Coronary artery (tissue), 2 donors: ENCODE results near the gene ITPK1.
A peak's percentile ranks its signal among the peaks of the same experiment; 100 is the strongest.

Experiments used
- DNase-seq: peaks from one replicate; pipeline ENCODE4 v3.0.0-alpha.2; 2017; ENCODE audit warnings: low spot score
- H3K27ac ChIP-seq, 2 donors: fragments of 200-600 bp; sonication (generic); one replicate each; pipeline ENCODE4 v1.5.1; 2016 to 2019
- H3K4me3 ChIP-seq: fragments of 200-600 bp; sonication (generic); 2 replicates; pipeline ENCODE4 v1.5.1; 2016; ENCODE audit warnings: mild to moderate bottlenecking, moderate library complexity
- TF ChIP-seq, protein P1 (sequence below): fragments of 200-600 bp; sonication (generic); IDR thresholded peaks from one replicate; pipeline ENCODE4 v1.5.1; 2019; ENCODE audit warnings: antibody characterized with exemption

The ITPK1 gene

DNA sequence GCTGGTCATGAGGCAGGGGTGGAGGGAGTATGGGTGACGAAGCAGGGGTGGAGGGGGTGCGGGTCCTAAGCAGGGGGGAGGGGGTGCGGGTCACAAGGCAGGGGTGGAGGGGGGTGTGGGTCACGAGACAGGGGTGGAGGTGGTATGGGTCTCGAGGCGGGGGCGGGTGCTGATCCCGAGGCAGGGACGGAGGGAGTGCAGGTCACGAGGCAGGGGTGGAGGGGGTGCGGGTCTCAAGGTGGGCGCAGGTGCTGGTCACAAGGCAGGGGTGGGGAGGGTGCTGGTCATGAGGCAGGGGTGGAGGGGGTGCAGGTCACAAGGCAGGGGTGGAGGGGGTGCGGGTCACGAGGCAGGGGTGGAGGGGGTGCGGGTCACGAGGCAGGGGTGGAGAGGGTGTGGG, 56.5 kb downstream of the ITPK1 start:
- TF ChIP-seq, protein P1, sequence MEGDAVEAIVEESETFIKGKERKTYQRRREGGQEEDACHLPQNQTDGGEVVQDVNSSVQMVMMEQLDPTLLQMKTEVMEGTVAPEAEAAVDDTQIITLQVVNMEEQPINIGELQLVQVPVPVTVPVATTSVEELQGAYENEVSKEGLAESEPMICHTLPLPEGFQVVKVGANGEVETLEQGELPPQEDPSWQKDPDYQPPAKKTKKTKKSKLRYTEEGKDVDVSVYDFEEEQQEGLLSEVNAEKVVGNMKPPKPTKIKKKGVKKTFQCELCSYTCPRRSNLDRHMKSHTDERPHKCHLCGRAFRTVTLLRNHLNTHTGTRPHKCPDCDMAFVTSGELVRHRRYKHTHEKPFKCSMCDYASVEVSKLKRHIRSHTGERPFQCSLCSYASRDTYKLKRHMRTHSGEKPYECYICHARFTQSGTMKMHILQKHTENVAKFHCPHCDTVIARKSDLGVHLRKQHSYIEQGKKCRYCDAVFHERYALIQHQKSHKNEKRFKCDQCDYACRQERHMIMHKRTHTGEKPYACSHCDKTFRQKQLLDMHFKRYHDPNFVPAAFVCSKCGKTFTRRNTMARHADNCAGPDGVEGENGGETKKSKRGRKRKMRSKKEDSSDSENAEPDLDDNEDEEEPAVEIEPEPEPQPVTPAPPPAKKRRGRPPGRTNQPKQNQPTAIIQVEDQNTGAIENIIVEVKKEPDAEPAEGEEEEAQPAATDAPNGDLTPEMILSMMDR = no peak
- DNase-seq = no peak
- H3K4me3 ChIP-seq = no peak overlapping the region
- no peak overlapping the region for H3K27ac ChIP-seq

DNA sequence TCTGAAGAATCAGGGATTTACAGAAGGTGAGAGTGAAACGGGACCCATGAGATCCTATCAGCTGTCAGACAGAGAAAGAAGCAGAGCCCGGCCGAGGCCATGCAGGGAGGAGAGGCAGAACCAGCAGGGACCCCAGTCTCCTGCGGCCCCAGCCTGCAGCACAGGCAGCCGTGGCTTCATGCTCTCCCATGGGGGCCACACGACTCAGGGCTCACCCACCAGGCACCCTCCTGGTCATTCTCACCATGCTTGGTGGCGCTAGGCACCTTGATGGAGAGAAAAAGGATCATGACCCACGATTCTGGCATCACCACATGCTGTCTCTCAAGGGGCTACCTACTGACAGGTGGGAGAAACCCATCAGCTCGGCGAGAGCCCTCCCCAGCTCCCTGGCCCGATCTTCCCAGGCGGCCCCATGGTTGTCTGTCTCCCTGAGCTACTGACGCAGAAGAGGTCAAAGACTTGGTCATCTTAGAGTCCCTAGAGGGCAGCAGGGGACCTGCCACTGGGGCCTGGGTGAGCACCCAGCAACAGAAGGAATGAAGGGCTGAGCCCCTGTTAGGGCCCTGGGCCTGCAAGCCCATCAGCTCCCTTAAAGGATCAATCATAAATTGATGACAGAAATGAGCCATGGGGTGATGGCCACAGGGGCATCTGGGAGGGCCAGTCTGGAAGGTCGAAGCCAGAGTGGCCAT, 58.0 kb downstream of the ITPK1 start:
- peak overlapping the region; percentile 53 to 89 for H3K27ac ChIP-seq
- H3K4me3 ChIP-seq = no peak overlapping the region
- no peak for DNase-seq
- TF ChIP-seq, protein P1 = no peak

DNA sequence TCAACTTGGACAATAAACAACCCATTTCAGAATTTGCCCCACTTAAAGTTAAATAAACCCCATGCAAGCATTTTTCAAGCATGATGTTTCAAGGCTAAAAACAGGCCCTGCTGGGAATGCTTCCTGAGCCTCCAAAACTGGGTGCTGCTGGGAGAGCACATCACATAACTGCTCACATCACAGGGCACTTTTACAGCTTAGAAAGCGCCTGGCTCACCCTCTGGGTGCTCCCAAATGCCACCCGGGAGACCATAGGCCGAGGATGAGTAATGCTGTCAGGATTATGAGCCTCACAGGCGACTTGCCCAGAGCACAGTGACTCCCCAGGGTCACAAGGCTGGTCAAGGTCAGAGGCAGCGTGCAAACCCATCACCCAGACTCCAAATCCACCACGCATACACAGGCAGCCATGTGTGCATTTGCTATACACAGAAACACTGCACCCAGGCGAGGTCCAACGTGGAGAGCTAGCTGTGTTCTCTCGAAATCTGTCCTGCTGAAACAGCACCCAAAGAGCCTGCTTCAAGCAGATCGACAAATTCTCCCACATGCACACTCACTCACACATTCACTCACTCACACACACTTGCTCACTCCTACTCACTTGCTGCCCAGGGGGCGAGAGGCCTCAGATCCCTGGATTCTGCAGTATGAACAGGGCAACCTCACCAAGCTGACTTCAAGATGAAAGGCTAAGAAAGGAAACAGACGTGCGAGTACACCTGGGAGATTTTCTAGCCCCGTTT, 58.7 kb downstream of the ITPK1 start:
- H3K27ac ChIP-seq = peak overlapping the region; percentile 53 to 89
- DNase-seq = no peak
- H3K4me3 ChIP-seq = no peak overlapping the region
- TF ChIP-seq, protein P1 = no peak

DNA sequence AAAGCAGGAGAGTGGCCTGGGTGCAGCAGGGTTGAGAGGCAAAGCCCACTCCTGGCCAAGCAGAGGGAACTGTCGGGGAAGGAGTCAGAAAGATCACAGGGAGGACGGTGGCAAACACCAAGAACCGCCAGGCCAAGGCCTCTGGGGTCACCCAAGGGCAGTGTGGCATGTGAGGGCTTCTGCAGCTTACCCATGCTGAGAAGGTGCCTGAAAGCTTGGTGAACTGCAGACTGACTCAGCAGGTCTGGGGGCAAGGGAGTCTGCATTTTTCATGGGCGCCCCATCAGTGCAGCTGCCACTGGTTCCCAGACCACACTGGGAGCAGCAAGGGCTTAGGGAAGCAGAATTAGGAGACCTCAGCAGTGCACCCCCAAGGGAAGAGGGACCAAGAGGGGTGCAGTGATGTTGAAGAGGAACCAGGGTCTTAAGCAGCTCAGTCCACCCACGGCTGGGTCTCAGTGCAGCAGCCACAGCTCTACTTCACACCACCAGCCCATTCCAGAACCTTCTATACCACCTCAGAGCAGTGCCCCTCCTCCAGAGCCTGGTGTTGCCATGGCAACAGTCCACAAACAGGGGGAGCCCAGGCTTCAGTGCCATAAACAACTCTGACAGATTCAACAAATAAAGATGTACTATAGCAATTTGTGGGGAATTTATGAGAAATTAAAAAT, 59.4 kb downstream of the ITPK1 start:
- no peak for DNase-seq
- TF ChIP-seq, protein P1 = no peak
- peak overlapping the region; percentile 53 to 89 for H3K27ac ChIP-seq
- H3K4me3 ChIP-seq = no peak overlapping the region

DNA sequence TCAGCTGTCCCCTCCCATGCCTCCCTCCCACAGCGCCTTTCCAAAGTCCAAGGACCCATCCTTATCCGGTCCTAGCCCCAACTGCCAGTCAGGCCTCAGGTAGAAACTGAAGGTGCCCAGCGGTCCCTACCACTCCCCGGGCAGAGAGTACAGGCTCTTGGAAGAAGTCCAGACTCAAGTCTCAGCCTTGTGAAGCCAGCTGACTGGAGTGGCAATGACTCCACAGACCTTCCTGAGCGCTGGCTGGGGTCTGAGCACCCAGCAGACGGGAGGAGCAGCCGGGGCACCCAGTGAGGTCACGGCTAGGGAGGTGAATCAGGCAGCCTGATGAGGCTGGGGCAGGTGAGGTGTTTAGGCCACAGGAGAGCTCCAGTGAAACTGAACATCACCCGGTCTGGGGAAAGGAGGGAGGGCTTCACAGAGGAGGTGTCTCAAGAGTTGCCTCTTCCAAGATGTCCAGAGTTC, 60.0 kb downstream of the ITPK1 start:
- peak overlapping the region; percentile 53 to 89 for H3K27ac ChIP-seq
- no peak overlapping the region for H3K4me3 ChIP-seq
- TF ChIP-seq, protein P1 = no peak
- DNase-seq = no peak

DNA sequence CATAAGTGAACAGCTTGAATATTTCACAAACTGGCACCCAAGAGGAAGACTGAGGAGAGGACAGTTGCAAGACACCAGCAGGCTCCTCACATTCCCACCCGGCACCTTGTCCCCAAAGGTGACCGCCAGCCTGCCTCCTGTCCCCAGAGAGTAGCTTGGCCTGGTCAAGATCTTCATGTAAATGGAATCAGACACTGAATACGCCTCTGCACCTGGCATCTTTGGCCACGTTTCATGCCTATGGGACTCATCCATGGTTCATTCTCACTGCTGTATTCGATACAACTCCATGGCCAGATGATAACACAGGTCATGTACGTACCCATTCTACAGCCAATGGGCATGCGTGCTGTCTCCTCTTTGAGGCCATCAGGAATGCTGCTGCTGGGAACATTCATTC, 60.8 kb downstream of the ITPK1 start:
- H3K27ac ChIP-seq = peak overlapping the region; percentile 53 to 89
- TF ChIP-seq, protein P1 = no peak

More for the DNA sequence above, 60.8 kb downstream of the ITPK1 start:
- H3K4me3 ChIP-seq = no peak overlapping the region
- no peak for DNase-seq
